ENCODE data around the gene NAP1L4.

Gene NAP1L4

DNA sequence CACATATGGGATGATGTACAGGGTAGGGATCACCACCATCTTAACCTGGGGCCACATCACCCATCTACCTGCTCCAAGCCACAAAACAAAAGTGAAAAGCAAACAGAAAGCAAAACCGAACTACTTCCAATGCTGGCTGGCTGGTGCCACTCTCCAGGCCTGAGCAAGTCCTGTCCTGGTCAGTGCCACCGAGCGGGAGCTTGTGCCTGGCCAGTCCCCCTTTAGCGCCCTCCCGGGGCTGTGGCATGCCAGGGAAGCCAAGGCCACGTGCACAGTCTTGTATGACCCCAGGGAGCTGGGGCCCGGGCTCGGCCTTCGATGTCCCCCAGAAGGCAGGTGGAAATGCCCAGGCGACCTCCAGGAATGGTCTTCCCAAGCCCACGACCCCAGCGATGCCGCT lies 17.9 kb upstream of the NAP1L4 start:
- no peak for DNase-seq

DNA sequence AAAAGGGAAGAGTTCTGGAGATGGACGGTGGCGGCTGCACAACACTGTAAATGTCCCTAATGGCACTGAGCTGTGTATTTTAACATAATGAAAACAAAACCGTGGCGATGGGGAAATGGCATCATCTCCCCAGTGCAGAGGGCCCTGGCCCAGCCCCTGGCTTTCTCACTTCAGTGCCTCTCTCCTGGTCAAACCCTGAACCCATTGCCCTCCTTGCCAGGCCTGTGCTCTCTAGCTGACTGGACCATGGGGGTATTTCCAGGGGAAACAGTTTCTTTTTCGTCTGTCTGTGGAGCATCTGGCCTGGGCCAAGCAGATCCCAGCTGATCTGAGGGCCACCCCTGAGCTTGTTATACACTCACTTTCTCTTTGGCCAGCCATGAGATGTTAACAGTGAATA lies 17.4 kb upstream of the NAP1L4 start:
- no peak for DNase-seq

DNA sequence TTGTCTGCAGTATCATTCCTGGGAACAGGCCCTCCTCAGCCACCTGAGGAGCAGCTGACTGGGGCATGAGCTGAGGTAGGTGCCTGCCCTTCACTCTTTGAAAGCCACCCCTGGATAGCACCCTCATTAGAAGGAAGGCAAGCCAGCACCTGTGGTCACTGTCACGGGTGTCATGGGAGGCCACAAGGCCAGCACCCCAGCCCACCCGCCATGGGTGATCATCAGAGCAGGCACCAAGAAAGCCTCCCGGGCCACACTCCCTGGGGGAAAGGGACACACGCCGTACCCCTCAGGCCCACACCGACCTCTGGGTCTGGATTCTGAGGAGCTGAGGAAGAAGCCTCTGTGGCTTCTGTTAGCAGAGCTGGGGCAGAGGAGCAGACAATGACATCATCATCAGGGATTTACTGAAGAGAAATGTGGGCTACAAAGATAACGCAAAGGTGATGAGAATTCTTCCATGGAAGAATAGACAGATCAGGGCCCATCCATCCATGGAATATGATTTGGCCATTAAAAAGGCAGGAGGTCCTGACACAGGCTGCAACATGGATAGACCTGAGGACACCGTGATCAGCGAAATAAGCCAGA lies 16.7 kb upstream of the NAP1L4 start:
- no peak for DNase-seq

DNA sequence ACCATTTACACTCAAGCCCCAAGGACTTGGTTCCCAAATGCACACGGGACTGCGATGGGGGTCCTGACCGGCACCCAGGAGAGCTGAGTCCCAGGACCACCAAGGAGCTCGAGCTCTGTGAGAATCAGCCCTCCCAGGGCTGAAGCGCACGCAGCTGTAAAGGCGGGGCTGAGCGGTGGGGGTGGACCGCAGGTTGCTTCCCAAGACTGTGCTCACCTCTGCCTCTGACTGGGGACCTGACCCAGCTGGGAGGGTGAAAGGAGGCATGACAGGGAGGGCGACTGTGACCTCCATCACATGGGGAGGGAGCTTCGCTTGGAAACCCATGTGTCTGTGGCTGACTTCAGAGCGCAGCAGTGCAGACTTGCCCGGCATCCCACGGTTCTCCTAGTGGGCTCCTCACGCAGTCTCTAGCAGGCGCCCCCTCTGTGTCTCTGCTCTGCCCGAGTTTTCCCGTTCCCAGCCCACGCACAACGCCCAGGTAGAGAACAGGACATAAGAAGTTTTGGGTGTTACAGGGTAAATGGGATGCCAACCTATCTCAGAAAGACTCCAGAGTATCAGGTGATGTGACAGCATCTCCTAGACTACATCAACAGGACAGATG lies 15.4 kb upstream of the NAP1L4 start:
- no peak for DNase-seq

DNA sequence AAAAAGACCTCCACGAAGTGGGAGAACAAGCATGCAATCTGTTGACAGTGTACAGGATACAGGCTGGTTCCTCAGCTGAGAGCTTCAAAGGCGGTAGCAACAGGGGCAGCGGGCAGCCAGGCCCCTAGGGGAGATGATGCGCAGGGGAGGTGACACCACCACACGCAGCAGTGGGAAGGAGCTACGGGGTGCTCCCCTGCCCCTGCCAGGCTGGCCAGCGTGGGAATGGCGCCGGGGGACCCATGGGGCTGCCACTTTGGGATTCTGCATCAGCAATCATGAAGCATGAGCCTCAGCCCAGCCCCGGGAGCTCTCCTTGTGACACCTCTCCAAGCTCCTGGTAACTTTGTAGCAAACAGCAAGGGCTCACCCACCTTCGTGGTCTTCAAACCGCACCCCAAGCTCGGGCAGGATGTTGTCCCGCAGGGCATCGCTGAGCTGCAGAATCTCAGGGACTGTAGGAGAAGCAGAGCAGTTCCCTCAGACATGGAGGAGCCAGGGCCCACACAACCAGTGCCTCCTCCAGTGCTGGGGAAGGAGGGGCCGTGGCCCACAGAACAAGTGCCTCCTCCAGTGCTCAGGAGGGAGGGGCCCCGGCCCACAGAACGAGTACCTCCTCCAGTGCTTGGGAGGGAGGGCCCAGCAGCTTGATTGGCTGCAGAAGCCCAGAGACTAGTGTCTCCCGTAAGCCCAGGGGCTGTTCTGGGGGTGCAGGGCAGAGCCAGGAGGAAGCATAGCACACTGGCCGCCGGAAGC lies 14.6 kb upstream of the NAP1L4 start:
- peak; percentile 34 for DNase-seq

DNA sequence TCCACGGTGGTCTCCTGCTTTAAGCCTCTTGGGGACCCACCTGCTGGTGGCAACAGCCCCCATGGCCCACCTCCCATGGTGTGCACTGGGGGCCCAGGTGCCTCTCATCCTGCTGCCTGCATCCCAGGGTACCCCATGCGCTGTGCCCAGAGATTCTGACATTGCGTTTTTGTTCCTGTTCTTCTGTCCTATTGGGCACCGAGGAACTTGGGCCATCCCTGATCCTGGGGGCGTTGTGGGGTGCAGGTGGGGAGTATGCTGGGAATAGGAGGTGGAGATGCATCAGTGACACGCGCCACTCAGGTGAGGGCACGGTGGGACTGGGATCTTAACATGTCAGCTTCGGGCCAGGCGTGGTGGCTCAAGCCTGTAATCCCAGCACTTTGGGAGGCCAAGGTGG lies 12.4 kb upstream of the NAP1L4 start:
- DNase-seq, result no peak

DNA sequence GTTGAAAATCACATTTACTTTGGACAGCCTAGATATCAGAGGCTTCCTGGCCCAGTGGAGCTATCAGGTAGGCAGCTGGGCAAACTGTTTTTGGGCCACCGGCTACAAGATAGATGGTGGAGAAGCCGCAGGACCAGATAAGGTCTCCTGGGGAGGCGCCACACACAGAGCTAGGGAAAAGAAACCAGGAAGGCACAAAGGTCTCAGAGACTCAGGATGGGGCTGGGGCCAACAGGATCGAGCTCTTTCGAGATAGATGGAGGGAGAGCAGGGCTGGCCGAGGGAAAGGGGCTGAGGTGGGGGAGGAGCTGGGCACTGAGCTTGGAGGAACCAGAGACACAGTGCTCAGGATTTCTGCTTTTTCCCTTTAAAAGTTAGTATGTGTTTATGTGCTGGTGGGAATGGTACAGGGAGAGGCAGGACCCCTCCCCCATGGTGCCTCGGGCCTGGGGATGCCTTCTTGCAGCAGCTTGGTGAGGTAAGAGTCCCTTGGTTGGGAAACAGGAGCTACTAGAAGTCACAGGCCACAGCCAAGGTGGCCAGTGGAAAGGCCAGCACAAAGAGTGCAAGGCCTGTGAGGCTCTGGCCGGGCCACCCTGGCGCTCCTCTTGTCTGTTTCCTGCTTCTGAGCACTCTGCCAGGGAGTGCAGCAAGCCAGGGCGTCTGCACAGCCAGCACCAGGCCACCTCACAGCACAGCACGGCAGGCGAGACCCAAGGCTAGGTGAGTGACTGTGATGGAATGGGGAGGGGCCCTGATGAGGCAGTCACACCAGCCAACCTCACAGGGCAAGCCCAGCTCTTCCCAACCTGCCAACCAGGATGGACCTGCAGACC lies 11.5 kb upstream of the NAP1L4 start:
- no peak for DNase-seq

DNA sequence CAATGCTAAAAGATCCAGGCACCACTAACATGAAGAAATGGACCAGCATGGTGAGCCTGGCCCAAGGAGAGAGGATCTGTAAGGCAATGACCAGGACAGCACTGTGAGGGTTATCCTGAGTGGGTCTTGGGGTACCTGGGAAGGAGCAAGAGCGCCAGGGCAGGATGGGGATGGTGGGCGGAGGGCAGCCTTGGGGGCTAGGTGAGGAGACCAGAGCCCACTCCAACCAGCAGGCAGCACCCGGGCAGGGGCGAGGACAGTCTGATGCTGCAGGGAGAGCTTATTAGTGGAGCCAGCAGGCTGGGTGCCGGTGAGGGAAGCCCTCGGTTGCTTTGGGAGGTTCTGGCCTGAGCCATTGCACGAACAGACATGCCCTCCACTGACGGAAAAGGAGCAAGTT lies 10.7 kb upstream of the NAP1L4 start:
- no peak for DNase-seq

DNA sequence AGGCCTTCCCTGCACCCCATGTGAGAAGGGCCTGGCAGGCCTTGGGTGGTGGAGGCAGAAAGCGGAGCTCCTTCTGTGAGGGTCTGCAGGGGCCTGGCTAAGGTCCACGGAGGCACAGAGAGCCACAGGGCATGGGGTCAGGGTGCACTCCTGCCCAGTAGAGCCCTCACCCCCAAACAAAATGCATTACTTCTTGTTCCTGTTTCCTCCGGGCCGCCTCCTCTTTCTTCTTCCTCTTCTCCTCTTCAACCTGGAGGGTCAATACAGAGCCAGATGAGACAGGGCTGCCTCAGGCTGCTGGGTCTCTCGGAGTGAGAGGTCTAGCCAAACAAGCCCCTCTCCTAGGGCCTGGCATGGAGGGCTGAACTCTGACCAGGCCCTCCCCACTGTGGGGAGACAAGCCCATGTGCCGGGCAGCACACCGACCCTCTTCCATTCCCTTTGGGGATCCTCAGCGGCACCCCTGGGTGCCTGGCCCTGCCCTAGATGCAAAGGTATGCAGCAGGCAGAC lies 10.3 kb upstream of the NAP1L4 start:
- no peak for DNase-seq

DNA sequence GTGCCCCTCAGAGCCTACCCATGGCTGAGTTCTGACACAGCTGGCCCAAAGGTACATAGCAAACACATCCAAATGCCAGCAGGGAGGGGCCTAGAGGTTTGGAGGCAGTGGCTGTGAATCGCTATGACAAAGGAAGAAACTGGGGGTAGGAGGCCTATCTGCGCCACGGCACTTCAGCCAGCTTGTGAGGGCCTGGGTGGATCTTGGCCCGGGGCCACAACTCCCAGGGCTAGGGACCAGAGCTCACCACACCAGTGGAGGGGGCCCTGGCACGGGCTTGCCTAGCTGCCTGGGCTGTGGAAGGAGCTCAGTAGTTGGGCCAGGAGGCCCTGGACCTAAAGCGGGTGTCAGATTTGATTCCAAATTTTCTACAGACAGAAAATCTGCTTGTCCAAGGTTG lies 9.4 kb upstream of the NAP1L4 start:
- no peak for DNase-seq

DNA sequence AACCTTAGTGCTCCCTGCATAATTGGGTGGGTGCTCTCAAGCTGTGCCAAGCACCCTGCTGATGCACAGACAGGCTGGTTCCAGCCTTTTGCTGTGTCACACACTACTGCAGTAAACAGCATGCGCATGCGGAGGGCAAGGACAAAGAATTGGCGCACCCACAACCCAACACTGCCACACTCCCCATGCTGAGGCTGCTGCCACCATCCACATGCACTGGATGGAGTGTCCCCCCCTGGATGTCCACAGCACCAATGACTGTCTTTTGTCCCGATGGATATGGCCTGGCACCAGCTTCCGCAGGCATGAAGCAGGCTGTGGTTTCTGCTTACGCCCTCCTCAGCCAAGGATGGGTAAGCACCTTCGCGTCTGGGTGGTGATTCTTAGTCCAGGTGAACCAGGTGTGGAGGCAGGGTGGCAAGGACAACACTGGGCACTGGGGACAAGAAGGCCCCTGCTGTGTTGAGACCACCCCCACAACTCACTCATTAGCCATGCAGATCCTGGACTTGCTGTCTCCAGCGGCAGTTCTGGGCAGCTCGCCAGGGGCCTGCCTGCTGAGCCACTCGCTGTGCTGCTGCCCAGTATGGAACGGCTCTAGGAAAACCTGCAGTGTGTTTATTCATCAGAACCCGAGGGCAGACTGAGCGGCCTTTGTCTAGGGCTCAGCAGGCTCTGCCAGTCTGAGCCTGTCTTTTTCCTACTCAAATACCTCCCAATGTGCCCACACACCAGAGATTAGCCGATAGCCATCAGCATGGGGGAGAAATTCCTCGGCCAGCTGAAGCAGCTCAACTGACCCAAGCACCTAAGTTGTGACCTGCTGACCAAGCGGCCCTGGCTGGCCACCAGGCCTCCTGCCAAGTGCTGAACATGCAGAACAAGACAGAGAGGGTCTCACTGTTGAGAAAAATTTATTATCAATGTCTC lies 8.2 kb upstream of the NAP1L4 start:
- no peak for DNase-seq

DNA sequence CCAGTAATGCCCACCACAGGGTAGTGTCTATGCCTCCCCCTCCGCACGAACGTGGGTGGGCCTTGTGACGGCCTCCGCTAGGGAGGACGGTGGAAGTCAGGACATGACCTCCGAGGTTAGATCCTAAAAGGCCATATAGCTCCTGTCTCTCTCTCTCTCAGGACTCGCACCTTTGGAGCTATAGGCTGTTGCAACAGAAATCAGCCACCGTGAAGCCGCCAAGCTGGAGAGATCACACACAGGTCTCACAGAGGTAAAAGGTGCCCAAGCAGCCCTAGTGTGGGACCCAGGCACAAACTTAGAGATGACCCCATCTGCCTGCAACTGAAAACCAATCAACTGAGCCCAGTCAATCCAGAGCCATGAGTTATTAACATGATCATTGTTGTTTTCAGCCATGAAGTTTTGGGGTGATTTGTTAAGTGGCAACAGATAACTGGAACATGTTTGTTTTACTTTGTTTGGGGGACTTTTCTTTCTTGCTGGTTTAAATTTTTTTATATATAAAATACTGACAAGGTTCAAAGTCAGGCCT lies 7.4 kb upstream of the NAP1L4 start:
- no peak for DNase-seq

DNA sequence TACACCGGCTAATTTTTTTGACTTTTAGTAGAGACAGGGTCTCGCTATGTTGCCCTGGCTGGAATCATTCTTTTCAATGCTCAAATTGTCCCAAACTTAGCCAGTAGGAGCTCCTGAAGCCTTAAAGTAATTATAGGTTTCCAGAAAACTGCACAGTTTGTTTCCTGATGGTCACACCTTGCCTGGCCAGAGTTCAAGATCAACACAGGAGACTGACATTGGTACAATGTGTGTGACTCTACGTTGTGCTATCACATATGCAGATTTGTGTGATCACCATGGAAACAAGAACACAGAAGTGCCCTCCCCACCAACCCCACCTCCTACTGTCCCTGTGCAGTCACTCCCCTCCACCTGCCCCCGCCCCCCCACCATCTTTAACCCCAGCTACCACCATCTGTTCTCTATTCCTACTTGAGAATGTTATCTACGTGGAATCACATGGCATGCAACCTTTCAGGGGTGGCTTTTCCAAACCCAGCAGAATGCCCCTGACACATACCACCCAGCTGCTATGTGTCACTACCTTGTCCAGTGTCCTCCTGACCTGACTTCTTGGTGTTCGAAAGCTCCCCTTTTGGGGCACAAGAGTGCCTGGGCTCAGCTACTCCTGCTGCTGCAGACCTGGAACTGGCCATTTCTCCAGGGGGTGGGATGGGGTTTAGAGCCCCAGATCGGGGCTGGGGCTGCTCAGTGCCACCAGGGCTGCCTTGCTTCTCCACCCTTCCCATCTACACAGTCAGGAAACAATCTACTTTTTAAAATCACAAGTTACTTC lies 6.1 kb upstream of the NAP1L4 start:
- DNase-seq, result no peak

DNA sequence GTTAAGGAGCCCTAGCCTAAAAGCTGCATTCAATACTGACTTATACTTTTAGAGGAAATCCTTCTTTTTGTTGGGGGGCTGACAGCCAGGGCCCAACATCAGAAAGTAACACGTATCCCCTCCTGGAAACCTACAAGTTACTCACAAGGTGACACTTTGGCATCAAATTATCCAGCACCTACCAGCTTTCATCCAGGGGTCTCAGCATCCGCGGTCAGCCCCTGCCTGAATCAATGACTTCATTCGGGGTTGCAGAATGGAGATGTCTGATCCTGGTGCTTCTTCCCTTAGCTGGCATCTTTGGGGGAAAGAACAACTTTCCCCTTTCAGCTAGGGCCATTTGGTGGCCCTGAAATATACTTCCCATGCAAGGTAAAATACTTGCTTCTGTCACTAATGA lies 5.3 kb upstream of the NAP1L4 start:
- DNase-seq, result no peak

DNA sequence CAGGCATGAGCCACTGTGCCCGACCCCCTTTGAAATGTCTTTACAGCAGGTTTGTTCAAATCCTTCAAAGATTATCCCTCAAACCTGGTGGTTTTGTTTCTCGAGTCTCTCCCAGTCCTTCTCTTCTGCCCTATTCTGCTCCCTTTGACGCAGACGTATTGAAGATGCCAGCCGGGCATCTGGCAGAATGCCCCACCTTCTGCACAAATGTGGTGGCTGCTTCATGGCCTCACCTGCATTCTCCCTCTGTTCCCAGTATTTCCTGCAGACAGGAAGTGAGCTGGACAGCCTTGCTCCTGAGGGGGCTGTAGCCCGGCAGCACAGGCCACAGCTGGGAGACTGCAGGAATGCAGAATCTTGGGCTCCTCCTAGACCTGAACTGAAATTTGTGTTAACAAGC lies 4.8 kb upstream of the NAP1L4 start:
- no peak for DNase-seq

DNA sequence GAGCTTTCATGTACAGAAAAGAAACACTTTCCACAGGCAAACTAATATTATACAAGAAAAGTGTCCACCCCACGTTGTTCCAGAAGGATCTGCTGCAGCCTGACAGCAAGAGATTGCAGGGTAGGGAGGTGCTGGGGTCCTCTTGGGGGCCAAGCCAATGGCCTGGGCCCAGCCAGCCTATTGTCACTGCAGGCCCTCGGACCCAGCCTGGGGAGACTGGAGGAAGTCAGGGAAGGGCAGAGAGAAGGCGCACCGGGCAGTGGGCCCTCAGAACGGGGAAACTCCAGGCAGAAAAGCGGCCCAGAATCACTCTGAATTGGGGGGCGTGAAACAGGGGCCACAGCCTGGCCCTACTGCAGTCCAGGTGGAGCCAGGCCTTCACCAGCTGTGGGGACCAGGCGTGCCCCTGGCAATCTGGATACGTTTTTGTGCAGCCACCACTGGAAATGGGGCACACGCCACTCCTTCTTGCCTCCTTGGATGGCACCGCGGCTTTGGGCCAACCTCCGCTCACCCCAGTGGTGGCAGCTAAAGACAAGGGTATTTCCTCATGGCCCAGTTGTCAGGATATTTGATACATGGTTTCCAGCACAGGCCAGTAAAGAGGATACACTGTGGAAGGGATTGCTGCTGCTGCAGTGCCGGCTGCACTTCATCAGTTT lies 3.9 kb upstream of the NAP1L4 start:
- no peak for DNase-seq

DNA sequence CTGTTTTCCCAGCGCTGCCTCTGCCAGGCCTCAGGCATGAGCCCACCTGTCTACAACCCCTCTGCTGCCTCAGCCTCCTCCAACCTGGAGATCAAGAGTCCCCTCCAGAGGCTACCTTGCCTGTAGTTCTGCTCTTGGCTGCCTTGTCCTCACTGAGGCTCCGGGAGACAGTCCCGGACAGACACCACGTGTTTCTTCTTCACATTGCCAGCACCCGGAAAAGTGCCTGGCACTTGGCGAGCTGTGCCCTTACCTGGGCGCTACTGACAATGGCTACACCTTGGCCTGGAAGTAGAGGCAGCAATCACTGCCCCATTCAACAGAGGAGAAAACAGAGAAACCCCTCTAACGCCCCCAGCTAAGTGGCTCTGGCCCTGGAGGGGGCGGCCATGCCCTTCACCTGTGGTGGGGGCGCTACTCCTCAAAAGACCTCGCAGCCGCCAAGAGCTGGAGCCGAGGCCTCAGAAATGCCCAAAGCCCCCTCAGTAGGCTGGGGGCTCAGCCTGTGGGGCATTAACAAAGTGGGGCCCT lies 3.0 kb upstream of the NAP1L4 start:
- DNase-seq, result no peak

DNA sequence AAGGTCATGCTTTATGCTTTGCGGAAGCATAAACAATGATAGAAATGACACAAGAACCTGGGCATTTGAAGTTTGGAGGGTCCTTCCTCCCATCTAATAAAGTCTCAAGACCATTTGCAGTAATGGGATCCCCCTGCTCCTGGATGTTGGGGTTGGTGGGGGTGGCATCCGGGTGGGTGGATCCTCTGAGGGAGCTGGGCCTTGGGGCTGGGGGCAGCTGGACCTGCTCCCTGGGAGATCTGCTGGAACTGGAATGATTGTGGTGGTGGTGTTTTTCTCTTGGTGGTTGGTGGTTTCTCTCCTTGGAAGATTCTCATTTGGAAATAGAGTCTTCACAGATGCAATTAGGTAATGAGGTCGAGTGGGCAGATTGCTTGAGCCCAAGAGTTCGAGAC lies 2.2 kb upstream of the NAP1L4 start:
- DNase-seq, result no peak

DNA sequence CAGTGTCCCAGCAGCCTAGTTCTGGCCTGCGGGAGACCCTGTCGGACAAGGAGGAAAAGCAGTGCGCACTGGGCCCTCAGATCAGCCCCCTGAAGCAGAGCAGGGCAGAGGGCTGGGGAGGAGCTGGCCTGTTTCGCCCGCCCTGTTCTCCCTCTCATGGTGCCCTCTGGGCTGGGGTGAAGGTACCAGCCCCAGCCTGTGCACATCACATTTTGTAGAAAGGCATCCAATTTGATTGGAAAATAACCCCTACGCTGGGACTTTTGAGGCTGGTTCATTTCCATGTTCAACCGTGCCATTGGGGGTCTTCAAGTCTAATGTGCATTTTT lies 832 bp upstream of the NAP1L4 start:
- DNase-seq, result no peak

DNA sequence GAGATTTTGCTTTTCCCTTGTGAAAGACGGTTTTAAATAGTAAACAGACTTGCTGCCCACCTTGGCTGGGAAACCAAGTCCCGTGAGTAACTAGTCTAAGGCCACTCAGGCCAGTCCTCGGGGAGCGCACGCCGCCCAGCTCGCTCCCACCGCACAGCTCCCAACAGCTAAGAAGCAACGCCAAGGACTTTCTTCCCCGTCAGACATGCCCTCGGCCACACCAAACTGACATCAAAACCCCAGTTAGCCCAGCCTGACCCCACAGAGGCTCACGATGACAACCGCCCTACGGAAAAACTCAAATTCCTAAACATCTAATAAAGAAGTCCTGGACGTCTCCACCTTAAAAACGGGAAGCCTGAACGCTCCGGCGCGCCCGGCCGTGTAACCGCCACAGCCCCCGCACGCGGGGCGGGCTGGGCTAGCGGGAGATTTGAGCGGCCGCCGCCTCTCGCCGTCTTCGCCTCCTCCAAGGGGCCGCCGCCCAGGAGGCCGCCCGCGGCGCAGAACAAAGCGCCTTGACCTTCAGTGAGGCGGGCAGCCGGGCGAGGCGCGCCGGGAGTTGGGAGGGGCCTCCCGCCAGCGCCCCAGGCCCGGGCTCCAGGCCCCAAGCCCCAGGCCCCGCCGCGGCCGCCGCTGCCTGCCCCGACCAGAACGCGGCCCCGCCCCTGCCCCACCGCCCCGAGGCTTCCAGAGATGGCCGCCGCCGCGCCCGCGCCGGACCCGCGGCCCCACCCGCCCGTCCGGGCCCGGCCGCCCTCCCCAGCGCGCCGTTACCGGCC lies 486 bp downstream of the NAP1L4 start:
- no peak for DNase-seq

Data from CD4-positive, alpha-beta T cell treated with Interleukin-17A for 1 hour (primary cell).